ENCODE measurements around the gene GRIN2A.

GRIN2A gene

DNA sequence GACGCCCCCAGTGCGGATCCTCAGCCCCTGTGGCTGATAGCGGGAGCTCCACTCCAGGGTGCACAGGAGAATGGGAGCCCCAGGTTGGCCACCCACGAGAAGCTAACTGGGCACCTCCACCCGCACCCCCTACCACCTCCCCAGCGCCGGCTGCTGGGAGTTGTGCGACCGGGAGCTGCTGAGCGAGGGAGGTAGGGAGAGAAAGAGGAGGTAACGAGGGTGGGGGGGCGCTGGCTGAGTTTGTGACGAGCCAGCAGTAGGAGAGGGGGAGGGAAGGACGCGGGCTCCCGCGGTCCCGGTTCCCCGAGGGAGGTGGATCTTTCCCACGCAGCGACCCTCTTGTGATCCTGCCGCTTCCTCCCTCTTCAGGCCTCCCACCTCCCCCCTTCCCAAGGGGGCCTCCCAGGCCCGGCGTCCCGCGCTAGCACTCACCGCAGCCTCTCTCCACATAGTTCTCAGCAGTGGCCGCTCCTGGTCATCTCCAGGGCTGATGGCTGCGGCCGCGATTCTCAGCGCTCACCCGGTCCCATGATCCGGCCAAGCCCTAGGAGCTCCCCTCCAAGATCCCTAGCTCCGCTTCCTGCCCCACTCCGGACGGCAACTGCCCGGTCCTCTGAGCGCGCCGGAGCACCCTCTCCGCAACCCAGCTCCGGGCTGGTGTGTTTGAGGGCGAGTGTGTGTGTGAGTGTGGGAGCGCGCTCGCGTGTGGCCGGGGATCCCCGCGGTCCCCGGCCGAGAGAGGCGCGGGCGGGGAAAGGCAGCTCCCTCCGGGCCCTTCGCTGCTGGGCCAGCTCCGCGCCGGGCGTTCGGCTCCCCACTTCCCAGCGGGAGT lies at the start of gene GRIN2A:
Gene GRIN2A (minus strand): TSS at position 207 of the 832 bp plus-strand sequence. CDS start 2,017 bp downstream, outside the sequence.
- no peak for DNase-seq

DNA sequence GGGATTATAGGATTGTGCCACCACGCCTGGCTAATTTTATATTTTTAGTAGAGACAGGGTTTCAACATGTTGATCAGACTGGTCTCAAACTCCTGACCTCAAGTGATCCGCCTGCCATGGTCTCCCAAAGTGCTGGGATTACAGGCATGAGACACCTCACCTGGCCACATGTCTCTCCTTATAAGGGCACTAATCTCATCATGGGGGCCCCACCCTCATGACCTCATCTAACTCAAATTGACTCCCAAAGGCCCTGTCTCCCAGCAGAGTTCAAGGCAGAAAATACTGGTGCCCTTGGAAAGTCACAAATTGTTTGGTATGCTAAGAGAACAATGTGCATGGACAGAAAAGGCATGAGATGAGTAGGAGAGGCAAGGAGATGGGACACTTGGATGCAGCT lies 49.3 kb upstream of the GRIN2A start:
- no peak for DNase-seq

DNA sequence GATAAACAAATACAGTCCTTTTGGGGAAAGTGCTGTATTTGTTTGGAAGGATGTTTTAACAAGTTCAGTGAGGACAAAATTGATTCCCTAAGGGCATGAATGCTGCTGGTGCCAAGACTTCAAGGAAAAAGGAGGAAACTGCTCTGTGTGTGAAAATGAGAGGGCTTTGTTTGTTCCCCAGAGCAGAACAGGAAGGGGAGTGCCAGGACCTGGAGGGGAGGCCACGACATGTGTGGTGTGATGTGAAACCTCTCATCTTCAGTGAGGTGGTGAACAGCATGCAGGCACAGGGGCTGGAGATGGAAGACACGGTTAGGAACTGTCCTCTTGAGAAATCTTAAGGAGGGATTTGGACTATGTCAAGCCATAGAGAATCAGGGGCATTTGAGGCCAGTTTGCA lies 46.6 kb upstream of the GRIN2A start:
- DNase-seq = no peak

DNA sequence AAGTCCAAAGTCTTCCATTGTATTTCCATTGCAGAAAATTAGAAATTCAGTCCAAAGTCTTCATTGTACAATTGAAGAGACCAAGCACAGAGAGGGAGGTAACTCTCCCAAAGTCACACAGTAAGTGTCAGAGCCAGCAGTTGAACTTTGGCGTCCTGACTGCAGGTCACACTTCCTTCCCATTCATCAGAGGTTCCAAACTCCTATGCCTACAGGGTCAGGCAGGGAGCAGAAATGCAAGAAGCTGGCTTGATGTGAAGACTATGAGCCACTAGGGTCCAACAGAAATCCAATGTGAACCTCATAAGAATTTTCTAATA lies 44.7 kb upstream of the GRIN2A start:
- no peak for DNase-seq

DNA sequence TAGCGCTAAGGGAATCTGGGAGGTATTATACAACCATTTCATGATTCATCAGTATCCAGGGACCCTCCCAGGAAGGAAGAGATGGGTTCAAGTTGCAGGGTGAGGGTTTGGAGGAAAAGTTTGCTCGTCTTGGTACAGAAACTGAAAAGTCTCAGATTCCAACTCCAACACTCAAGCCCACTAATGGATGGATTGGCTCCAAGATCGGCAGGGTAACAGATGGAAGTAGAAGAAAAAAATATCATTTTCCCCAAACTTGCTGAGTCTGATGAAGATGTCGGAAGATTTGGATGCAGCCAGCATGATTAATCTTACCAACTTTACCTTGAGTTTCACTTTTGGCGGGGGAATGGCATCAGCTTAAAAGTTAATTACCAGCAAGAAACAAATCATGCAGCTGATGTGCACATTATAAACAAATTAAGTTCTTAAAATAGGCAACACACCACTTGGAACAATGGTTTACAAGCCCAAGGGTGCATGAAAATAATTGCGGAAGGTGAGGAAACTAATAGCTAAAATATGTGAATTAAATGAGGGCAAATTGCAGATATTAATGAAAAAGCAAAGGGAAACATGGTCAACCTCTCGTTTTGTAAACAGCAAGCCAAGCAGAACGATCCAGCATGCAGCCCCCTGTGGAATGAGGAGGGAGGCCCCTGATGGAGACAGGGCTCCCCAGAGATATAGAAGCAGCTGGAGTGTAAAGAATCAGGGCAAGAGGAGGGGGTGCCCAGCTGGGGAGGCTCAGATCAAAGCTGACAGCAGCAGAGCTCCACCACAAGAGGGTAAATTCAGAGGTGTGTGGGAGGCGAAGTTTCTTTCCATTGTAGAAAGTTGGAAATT lies 44.1 kb upstream of the GRIN2A start:
- no peak for DNase-seq

DNA sequence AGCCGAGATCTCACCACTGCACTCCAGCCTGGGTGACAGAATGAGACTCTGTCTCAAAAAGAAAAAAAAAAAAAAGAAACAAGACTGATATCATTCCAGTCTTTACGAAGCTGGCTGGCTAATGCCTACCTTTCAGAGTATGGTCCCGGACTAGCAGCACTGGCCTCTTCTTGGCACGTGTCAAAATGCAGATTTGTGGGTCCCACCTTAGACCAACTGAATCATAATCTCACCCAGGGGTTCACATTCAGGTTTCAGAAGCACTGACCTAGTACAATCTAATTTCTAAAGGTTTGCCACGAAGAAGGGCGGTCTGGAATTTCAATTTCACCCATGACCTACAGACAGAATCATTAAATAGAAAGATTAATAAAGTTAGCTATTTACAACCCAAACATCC lies 43.4 kb upstream of the GRIN2A start:
- no peak for DNase-seq

DNA sequence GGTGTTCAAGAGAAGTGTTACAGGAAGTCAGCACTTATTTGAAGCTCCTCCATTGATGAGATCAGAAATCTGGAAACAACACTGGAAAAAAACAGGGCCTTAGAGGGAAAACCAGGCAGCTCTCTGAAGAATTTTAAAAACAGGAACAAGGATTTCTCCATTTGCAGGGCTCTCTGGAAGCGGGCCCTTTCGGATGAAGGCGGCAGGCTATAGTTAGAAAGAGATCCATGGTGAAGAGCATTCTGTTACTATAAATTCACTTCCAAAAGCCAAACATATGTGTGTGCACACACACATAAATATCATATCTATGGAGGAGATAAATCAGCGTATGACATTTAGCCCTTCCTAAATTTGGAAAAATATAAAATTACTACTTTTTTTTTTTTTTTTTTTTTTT lies 42.6 kb upstream of the GRIN2A start:
- no peak for DNase-seq

DNA sequence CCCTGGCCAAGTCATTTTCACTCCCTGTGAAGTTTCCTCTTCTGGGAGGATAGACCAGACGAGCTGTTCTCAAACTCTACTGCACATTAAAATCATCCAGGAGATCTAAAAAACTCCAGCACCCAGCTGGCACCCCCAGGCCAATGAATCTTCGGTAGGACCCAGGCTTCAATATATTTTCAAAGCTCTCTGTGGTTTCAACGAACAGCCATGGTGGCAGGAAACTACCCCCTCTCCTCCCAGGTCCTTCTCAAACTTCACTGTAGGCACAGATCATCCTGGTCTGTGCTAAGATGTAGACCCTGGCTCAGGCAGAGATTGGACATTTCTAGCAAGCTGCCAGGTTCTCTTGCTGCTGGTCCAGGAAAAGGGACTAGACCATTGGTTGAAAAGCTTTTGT lies 38.7 kb upstream of the GRIN2A start:
- DNase-seq = no peak

DNA sequence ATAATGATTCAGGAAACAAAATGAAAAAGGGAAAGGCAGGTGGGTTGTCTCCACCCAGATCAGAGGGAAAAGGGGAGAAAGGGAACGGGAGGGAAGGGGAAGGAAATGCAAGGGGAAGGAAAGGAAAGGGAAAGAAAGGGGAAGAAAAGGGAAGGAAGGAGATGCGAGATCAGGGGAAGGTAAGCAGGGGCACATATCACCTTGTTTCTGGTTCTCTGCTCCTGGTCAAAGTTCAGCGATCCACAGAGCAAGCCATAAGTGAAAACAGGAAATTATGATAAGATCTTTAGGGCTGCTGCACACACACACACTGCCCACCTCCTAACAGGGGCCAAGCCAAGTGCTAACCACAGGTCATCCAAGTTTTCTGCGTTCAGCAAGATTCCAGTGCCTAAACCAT lies 37.5 kb upstream of the GRIN2A start:
- DNase-seq = no peak

DNA sequence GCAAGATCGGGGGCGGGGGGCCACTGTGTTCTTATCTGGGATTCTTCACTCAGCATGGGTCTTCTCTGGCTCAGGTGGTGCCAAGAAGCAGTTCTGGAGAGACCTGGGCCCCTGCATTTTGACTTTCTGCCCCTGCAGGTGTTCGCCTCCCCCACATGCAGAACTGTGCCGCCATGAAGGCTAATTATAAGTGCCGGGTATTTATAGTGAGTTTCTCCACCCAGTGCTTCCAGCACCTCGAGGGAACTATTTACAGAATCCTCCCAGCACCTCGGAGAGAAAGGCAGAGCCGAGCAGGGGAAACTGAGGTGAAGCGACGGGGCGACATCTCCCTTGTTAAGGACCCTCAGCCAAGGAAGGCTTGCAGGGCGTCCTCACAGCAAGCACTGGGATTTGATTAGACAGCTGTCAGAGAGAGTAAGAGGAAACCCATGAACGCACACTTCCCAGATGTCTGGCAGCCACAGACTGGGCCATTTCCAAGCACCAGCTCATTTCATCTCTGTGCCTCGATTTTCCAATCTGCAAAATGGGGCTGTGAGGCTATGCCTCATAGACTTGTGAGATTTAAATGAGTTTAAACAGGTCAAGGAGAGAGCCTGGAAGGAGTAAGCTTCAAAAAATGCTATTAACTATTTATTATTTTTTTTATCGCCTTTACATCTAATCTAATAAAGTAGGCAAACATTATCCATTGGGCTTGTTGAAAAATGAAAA lies 36.4 kb upstream of the GRIN2A start:
- DNase-seq = no peak

DNA sequence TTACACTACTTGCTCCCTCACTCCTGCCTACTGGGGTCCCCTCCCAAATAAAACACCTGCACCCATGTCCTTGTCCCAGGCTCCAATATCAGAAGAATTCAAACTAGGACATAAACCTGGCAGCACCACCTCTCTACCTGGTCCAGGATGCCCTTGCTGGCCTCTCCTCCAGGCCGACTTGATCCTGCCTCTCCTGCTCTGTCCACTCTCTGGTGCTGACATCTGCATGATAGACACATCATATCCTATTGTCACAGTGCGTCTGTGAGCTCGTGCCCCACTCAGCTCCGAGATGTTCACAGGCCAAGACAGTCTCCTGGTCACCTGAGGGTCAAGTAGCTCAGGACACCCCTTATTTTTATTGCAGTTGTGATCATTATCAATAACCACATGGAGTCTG lies 31.5 kb upstream of the GRIN2A start:
- DNase-seq = no peak

DNA sequence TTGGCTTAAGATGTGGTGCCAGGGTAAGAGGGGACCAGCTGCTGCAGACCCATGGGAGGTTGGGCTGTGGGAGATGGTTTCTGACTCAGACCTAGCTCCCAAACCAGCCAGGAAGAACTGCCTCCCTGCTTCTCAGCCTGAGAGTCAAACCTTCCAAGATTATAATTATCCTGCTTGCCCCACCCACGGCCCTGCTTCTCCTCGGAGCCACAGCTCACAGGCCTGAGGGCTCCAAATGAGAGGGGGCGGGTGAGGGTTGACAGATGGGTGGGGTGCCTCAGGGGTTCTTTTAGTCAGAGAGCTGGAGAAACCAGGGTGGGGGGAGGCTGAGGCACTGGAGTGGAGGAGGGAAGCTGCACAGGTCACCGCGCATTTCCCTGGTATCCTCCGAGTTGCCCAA lies 28.7 kb upstream of the GRIN2A start:
- DNase-seq = no peak

DNA sequence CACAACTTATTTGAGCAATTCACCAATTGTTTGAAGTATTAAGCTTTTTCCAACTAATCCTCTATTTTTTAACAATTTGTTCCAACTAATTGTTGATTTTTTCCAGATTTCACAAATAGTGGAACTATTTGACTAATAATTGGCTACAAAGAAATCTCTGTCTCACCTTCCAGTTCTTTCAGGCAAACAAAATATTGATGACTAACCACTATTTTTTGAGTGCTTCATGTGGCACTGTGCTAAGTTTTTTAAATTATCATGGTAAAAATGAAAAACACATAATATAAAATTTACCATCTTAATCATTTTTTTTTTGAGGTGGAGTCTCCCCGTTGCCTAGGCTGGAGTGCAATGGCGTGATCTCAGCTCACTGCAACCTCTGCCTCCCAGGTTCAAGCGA lies 24.6 kb upstream of the GRIN2A start:
- DNase-seq = no peak

DNA sequence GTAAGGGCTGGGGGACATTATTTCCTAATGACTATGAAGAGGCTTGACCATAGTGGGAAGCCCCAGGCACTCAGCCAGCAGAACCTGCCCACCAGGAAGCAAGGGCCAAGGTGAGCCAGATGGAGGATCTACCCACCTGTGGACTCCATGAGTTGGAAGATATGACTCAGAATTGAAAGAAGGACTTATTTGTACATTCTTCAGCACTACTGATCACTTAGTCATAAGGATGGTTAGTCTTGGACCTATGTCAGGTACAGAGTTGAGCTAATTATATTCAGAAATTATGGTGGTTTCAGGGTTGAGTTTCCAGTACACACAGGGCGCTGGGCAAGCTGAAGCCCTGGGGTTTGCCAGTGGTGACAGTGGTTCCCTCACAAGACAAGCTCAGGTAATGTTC lies 24.0 kb upstream of the GRIN2A start:
- no peak for DNase-seq

DNA sequence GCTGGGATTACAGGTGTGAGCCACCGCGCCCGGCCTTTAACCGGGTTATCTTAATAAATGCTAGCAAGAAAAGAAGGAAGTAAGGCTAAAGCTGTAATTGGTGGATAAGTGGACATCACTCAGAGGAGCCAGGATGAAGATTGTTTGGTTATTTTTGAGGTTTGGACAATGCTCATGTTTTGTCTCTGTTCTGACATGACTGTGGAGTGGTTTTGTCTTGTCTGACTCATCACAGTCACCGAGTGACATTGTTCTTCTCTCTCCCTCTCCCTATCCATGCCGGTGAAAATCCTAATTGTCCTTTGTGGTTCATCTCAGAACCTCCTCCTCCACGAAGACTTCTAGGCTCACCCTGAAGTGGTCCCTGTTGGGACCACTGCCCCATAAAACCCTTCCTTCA lies 23.5 kb upstream of the GRIN2A start:
- no peak for DNase-seq

DNA sequence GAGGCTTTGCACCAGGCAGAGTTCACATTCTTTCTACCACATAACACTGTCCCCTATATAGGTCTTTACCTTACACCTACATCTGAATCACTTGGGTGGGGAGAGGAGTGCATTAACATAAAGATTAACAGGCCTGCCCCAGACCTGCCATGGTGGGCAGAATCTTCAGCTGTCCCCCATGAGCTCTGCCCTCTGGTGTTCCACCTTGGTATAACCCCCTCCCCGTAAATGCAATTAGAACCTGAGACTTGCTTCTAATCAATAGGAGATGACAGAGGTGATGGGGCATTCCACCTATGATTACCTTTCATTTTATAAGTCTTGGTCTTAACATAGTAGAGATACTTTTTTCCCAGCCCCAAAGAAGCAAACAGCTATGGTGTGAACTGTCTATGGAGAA lies 20.4 kb upstream of the GRIN2A start:
- no peak for DNase-seq

DNA sequence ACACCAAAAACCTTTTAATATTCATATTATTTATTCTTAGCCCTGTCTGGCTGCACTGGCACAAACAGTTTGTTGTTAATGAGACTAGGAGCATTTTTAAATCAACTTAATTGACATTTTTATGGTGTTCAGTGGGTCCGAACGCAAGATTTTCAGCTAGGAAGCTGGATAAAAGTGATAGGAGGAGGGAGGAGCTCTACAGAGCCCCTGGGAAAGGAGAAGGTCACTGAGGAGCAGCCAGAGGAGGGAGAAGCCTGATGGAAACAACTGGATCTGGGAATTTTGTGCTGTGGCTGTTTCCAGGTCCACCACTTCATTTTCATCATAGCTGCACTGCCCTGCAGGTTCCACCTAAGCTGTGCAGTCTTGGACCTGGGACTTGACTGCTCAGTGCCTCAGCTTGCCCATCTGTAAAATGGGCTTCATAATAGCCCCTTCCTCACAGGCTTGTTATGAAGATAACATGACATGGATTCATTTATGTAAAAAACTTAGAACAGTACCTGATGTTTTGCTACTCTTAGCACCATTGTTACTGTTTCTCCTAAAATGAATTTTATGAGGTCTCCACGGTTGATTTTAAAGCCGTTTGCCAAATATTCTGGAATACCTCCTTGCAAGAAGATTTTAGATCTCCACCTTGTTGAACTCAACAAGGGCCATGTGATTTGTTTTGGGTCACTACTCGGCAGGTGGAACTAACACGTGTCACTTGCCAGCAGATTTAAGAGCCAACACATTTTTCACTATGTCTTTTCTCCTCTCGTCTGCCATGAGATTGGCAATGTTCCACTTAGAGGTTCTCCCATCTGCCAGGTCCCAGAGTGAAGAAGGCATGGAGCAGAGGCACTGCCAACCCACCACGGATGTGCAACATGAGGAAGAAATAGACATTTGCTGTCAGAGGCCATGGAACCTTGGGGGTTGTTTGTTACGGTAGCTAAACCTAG lies 18.7 kb upstream of the GRIN2A start:
- no peak for DNase-seq

DNA sequence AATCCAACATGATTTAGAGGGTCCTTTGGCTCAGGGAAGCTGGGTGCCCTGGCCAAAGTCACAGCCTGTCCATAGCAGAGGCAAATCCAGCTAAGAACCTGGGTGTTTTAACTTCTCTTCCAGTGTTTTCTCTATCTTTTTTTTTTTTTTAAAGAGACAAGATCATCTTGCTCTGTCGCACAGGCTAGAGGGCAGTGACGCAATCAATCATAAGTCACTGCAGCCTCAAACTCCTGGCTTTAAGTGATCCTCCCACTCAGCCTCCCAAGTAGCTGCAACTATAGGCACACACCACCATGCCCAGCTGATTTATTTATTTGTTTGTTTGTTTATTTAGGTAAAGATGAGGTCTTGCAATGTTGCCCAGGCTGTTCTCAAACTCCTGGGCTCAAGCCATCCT lies 14.8 kb upstream of the GRIN2A start:
- DNase-seq = no peak

DNA sequence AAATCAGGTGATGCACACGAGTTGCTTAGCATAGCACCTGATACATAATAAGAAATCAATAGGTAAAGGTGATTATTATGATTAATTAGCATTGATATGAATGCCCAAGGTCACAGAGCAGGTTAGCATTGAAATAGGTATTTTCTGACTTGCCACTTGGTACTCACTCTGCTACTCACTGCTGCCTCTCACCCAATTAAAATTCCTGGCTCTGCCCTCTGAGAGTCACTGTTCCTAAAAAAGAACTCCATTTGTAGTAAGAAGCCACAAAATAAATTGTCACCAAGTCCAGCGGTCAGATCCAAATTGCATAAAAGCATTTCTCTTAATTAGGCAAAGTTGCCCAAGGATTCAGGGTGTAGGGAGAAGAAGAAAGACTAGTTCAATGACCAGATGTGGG lies 8.9 kb upstream of the GRIN2A start:
- DNase-seq = no peak

DNA sequence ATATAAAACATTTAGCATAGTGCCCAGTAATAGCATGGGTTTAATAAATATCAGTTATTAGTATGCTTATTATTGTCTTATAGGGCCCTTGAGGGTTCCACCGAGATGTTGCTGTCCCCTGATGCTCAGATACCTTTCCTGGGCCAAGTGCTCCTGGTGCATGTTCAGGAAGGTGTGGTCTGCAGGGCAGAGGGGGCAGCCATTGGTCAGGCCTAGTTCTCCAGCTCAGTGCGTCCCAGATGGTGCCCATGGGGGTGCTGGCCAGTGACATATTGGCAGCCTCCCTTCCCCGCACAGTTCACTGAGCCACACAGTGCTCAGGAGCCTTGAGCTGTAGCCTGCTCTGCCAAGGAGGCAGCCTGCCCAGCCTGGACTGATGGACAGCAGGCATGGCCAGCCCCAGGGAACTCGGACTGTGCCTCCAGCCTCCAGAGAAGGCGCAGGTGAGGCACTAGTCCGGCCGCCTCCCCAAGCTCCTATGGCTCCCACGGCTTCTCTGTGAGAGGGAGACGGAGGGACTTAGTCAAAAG lies 7.7 kb upstream of the GRIN2A start:
- no peak for DNase-seq

DNA sequence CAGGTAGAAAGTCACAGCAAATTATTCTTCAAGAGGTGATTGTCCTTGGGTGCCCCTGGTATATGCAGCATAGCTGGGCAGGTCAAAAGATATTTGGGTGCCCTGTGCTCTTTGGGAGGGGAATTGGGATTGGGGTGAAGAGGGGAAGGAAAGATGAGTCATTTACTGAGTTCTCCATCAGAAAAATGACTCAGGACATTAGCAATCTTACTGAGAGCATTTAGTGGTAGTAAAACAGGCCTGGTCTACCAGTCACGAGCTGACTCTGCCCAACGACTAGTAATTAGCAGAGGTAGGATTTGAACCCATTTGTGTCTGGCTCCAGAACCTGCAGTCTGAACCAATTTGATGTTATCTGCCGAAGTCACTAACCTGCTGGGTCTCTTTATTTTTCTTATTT lies 6.0 kb upstream of the GRIN2A start:
- no peak for DNase-seq
